ENCODE measurements around the gene AFF3.

Gene AFF3

GRCh38 chr2:99496021-99496420 lies 646.4 kb downstream of the AFF3 start:
- Histone ChIP-seq H3K27me3 (no peaks in the 10 kb centered on the region), H3K9me3 (no peaks in the 10 kb centered on the region), H3K4me3 (ENCODE audit: low read depth, low read length) (no peak overlapping the region), H3K4me1 (no peaks in the 10 kb centered on the region), H3K36me3 (no peaks in the 10 kb centered on the region)
- DNase-seq = no peak
- no peak for TF ChIP-seq CTCF (IDR thresholded peaks at IDR 0.05; ENCODE audit: low read depth, low read length)
